ENCODE measurements around the gene WDR49.

- TF ChIP-seq, protein P1, sequence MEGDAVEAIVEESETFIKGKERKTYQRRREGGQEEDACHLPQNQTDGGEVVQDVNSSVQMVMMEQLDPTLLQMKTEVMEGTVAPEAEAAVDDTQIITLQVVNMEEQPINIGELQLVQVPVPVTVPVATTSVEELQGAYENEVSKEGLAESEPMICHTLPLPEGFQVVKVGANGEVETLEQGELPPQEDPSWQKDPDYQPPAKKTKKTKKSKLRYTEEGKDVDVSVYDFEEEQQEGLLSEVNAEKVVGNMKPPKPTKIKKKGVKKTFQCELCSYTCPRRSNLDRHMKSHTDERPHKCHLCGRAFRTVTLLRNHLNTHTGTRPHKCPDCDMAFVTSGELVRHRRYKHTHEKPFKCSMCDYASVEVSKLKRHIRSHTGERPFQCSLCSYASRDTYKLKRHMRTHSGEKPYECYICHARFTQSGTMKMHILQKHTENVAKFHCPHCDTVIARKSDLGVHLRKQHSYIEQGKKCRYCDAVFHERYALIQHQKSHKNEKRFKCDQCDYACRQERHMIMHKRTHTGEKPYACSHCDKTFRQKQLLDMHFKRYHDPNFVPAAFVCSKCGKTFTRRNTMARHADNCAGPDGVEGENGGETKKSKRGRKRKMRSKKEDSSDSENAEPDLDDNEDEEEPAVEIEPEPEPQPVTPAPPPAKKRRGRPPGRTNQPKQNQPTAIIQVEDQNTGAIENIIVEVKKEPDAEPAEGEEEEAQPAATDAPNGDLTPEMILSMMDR (tag by site-specific recombination; IDR thresholded peaks at IDR 0.05), result no peak
- TF ChIP-seq TRIM28 (IDR thresholded peaks at IDR 0.05; ENCODE audit: borderline replicate concordance, low read length) (no peak), REST (tag by site-specific recombination; IDR thresholded peaks at IDR 0.05) (no peak), ZNF658 (tag by site-specific recombination; IDR thresholded peaks at IDR 0.05) (no peak), HOXC10 (CRISPR knock-in tag; IDR thresholded peaks at IDR 0.05) (no peak), TCF7L2 (IDR thresholded peaks at IDR 0.05; ENCODE audit: borderline replicate concordance, low read depth, low read length) (no peak), ZNF747 (tag by site-specific recombination; IDR thresholded peaks at IDR 0.05) (no peak), ZNF24 (tag by site-specific recombination; IDR thresholded peaks at IDR 0.05) (no peak), ZNF621 (tag by site-specific recombination; IDR thresholded peaks at IDR 0.05) (no peak), ZNF560 (tag by site-specific recombination; IDR thresholded peaks at IDR 0.05; ENCODE audit: borderline replicate concordance) (no peak)
- TF ChIP-seq, protein P2, sequence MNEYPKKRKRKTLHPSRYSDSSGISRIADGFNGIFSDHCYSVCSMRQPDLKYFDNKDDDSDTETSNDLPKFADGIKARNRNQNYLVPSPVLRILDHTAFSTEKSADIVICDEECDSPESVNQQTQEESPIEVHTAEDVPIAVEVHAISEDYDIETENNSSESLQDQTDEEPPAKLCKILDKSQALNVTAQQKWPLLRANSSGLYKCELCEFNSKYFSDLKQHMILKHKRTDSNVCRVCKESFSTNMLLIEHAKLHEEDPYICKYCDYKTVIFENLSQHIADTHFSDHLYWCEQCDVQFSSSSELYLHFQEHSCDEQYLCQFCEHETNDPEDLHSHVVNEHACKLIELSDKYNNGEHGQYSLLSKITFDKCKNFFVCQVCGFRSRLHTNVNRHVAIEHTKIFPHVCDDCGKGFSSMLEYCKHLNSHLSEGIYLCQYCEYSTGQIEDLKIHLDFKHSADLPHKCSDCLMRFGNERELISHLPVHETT (tag by site-specific recombination; IDR thresholded peaks at IDR 0.05), result no peak
Measured at GRCh38 chr3:167669699-167670098, 16.0 kb upstream of the WDR49 start.

Data from HEK293 (cell line).